ENCODE data around the gene OPCML. TPM values are rescaled to one million over a fixed set of nuclear protein-coding genes. Genes with fewer than 3 reads are reported as not detected.

OPCML gene
- total and polyA plus RNA-seq, 2 donors = 0.06 to 2.3 TPM

DNA sequence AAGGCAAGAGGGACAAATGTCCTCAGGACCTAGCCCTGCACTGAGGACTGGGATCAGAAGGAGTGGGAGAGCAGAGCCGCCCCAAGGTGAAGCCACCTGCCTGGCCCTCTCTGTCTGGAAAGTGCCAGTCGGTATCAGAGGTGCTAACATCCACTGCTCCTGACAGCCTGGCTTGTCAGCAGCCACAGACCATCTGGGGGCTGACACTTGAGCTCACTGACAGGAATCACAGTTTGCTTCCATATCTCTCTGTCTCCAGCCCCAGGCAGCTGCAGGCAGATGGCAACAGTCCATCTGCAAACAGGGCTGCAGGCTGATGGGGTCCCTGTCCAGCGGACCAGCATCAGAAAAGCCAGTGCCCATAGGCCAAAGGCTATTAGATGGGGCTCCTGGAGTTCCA is 5.5 kb downstream of the OPCML start:
- DNase-seq (ENCODE audit: extremely low spot score) = no peak
- Histone ChIP-seq H3K4me1 (ENCODE audit: insufficient read depth) (no peaks in the 10 kb centered on the region), H3K4me3 (ENCODE audit: low read depth, low read length) (no peak overlapping the region), H3K36me3 (ENCODE audit: insufficient read depth) (no peaks in the 10 kb centered on the region), H3K27ac (ENCODE audit: low read depth) (no peak overlapping the region)
- 62% methylated on average over 3 of the region's 3 CpGs for WGBS

DNA sequence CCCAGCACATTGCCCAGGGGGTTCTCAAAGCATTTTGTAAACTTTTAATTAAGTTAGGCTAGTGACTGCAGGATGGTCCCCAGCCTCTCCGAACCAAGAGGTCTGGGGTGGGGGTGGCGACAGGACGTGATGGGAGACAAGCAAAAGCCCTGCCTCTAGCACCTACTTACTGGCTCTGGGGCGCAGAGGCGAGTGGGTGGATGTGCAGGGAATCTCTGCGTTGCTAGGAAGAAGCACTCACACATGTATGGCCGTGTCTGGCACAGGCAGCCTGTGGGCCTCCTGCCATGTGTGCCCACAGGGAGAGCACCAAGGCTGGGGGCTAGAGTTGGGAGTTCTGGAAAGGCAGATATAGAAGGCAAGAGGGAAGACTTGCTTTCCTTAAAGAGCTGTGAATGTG is 6.3 kb downstream of the OPCML start:
- 75% methylated on average over 7 of the region's 7 CpGs for WGBS
- H3K36me3 ChIP-seq (ENCODE audit: insufficient read depth) = no peaks in the 10 kb centered on the region
- no peak overlapping the region for H3K4me3 ChIP-seq (ENCODE audit: low read depth, low read length)
- DNase-seq (ENCODE audit: extremely low spot score) = no peak
- H3K4me1 ChIP-seq (ENCODE audit: insufficient read depth) = no peaks in the 10 kb centered on the region
- H3K27ac ChIP-seq (ENCODE audit: low read depth) = no peak overlapping the region

DNA sequence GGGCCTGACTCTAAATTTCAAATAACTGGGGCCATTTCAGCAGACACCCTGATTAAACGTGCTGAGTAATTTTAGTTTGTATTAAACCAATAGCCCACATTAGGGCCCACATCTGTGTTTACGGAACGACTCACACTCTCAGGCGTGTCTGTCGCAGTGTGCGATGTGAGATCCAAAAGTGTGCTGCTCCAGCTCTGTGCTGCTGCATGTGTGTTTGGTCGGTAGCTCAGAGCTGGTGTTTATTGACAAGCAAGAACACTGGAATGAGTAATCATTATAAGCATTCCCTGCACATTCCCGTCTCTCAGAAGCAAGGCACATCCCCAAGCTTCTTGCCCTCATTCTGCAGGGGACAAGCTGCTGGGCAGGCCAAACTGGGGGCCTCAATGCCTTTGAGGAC is 7.8 kb downstream of the OPCML start:
- 82% methylated on average over 8 of the region's 8 CpGs for WGBS
- Histone ChIP-seq H3K4me3 (ENCODE audit: low read depth, low read length) (no peak overlapping the region), H3K4me1 (ENCODE audit: insufficient read depth) (no peaks in the 10 kb centered on the region), H3K27ac (ENCODE audit: low read depth) (no peak overlapping the region), H3K36me3 (ENCODE audit: insufficient read depth) (no peaks in the 10 kb centered on the region)
- DNase-seq (ENCODE audit: extremely low spot score) = no peak

DNA sequence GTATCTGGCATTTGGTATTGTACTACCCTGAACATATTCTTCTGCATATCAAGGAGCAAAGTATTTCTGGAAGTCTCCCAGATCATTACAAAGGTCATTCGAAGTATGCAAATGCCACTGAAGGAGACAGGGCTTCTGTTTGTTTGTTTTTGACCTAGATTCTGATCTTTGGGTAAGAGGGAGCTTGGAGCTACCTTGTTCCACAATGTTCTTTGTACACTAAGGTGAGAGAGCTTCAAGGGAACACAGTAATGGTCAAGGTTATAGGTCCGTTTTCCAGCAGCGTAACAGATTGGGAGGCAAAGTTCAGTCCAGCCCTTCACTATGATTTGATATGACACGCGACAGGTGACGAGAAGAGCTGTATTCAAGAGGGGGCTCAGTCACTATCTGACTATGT is 10.0 kb downstream of the OPCML start:
- no peak overlapping the region for H3K27ac ChIP-seq (ENCODE audit: low read depth)
- no peak overlapping the region for H3K4me3 ChIP-seq (ENCODE audit: low read depth, low read length)
- WGBS = 89% methylated on average over 6 of the region's 6 CpGs
- DNase-seq (ENCODE audit: extremely low spot score) = no peak
- H3K36me3 ChIP-seq (ENCODE audit: insufficient read depth) = no peaks in the 10 kb centered on the region
- no peaks in the 10 kb centered on the region for H3K4me1 ChIP-seq (ENCODE audit: insufficient read depth)

DNA sequence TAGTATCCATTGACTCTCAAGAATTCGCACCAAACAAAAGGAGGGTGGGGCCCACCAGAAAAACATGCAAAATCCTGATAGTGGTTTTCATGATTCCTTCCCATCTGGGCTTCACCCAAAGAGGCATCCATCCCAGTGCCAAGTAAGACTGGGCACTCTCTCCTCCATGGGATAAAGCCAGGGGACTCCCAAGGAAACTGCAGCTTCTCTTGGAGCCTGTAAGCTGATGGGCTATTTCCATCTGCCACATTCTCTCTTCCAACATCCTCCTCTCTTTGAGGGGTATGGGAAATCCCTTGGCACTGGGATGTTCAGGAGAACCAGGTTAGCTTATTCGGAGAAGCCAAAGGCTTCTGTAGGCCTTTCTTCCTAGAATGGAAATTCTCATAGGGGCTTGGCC is 10.8 kb downstream of the OPCML start:
- no peak for DNase-seq (ENCODE audit: extremely low spot score)
- H3K4me1 ChIP-seq (ENCODE audit: insufficient read depth) = no peaks in the 10 kb centered on the region
- no peak overlapping the region for H3K4me3 ChIP-seq (ENCODE audit: low read depth, low read length)
- H3K27ac ChIP-seq (ENCODE audit: low read depth) = no peak overlapping the region
- no peaks in the 10 kb centered on the region for H3K36me3 ChIP-seq (ENCODE audit: insufficient read depth)
- 93% methylated on average over 2 of the region's 2 CpGs for WGBS

DNA sequence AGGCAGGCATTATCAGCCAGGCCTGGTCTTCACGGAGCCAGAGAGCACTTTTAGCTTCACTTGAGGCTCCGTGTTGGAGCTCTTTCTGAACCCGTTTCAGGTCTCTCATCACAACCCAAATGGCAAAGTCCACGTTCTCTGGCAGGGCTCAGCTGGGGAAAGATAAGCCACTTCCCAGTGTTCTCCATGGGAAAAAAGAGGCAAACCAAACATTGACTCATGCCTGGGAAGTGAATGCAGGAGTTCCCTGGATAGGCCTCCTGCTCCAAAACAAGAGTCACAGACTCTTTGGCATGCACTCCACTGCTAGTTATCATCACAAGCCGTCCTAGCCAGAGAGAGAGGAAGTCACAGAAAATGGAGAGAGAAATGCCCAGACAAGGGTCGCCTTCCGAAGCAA is 11.6 kb downstream of the OPCML start:
- H3K4me3 ChIP-seq (ENCODE audit: low read depth, low read length) = no peak overlapping the region
- no peaks in the 10 kb centered on the region for H3K4me1 ChIP-seq (ENCODE audit: insufficient read depth)
- DNase-seq (ENCODE audit: extremely low spot score) = no peak
- 62% methylated on average over 7 of the region's 7 CpGs for WGBS
- H3K36me3 ChIP-seq (ENCODE audit: insufficient read depth) = no peaks in the 10 kb centered on the region
- no peak overlapping the region for H3K27ac ChIP-seq (ENCODE audit: low read depth)

DNA sequence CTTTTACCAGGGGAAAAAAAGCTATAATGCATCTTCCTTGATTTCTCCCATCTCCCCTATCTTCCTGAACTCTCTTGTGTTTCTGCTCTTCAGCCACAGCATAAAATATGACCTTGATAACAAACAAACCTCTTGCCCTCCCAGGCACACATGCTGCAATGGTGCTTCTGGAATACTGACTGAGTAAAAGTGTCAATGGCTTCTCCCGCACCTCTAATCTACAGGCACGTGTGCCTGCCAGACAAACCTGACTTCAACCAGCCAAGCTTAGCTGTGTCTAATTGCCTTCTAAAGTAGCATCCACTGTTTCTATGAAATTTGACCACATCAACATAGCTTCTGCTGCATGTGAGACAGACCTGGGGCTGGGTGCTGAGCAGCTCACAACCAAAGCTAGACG is 12.7 kb downstream of the OPCML start:
- WGBS = 52% methylated on average over 3 of the region's 3 CpGs
- Histone ChIP-seq H3K4me1 (ENCODE audit: insufficient read depth) (no peaks in the 10 kb centered on the region), H3K4me3 (ENCODE audit: low read depth, low read length) (no peak overlapping the region), H3K36me3 (ENCODE audit: insufficient read depth) (no peaks in the 10 kb centered on the region), H3K27ac (ENCODE audit: low read depth) (no peak overlapping the region)
- no peak for DNase-seq (ENCODE audit: extremely low spot score)

DNA sequence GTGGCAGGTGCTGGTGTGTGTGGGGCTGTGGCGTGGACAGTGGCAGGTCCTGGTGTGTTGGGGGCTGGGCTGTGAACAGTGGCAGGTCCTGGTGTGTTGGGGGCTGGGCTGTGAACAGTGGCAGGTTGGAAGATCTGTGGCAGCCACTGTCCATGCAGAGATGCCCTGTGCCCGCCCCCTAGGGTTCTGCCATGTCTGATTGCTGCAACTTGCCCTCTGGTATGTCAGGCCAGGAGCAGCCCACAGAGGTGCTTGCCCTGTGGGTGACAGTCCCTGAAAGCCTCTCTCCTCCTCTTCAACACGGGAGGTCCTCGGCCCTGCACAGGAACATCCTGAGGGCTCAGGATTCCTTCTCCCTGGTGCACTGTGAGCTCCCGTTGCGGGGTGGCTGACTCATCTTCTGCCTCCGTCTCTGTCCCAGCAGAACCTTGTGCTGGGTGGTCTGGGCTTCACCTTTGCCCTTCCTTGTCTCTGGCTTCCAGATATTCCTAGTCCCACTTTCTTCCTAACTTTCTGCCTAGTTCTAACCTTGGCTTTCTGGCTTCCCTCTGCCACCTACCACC is 13.5 kb downstream of the OPCML start:
- no peak overlapping the region for H3K4me3 ChIP-seq (ENCODE audit: low read depth, low read length)
- WGBS = 49% methylated on average over 7 of the region's 7 CpGs
- no peaks in the 10 kb centered on the region for H3K4me1 ChIP-seq (ENCODE audit: insufficient read depth)
- DNase-seq (ENCODE audit: extremely low spot score) = no peak
- H3K27ac ChIP-seq (ENCODE audit: low read depth) = no peak overlapping the region
- H3K36me3 ChIP-seq (ENCODE audit: insufficient read depth) = no peaks in the 10 kb centered on the region

DNA sequence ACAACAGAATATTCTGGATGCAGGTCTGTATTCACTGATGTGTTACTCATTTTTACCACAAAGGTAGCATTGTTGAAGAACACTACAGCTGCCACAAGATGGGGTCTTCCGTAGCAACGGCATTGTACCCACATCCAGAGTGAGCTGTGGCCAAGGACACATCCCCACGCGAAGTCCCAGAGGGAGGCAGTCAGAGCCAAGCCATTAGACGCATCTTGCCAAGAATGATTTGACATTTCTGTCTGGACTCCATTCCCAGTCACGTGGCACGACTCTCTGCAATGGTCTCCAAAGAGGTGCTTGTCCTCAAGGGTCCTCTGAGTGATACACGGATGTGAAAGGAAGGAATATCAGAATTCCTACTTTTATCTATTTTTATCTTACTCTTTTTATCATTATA is 15.5 kb downstream of the OPCML start:
- no peak for DNase-seq (ENCODE audit: extremely low spot score)
- Histone ChIP-seq H3K36me3 (ENCODE audit: insufficient read depth) (no peaks in the 10 kb centered on the region), H3K27ac (ENCODE audit: low read depth) (no peak overlapping the region), H3K4me3 (ENCODE audit: low read depth, low read length) (no peak overlapping the region), H3K4me1 (ENCODE audit: insufficient read depth) (no peaks in the 10 kb centered on the region)
- WGBS = 72% methylated on average over 8 of the region's 8 CpGs

DNA sequence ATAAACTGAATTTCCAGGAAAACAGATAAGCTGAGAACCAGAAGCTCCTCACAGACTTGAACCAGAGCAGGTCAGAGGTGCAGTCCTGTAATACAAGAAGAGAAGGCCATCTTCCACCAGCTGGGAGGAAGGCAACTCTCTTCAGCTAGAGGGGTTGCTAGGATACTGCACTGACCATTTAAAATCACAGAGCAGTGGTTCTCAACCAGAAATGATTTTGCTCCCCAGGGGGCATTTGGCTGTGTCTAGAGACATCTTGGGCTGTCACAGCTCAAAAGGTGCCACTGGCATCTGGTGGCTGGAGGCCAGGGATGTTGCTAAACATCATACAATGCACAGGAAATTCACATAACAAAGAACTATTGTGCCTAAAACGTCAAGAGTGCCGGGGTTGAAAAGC is 17.2 kb downstream of the OPCML start:
- 48% methylated on average over 2 of the region's 2 CpGs for WGBS
- Histone ChIP-seq H3K4me3 (ENCODE audit: low read depth, low read length) (no peak overlapping the region), H3K36me3 (ENCODE audit: insufficient read depth) (no peaks in the 10 kb centered on the region), H3K4me1 (ENCODE audit: insufficient read depth) (no peaks in the 10 kb centered on the region), H3K27ac (ENCODE audit: low read depth) (no peak overlapping the region)
- DNase-seq (ENCODE audit: extremely low spot score) = no peak

DNA sequence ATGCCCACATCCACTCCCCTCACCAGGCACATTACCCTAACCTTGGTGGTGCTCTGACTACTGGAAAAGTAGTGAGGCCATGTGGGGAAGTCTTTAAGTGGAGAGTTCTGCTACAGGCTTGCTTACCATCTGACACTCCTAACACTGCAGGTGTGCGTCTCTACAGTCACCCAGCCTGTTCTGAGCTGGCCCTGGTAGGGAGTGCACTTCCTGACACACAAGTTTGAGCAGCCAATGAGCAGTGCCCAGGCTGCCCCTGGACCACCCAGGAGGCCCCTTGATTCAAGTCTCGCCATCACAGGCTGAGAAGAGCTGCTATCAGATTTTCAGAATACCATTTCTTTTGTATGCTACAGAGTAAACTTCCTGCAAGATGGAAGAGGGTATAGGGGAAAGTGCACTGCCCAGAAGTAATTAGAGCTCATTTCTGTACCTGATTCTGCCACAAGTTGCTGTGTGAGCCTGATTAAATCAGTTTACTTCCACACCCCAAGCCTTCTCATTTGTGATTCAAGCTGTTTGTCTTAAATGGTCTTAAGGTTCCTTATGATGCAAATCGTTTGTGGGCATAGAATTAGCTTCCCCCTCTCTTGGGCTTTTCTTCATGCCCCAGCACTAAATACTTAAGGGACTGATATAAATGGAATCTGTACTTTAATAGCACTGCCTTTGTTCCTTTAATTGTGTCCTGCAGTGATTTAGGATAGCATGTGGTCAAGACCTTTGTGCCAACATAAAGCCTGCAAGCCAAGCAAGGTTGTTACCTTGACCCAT is 22.2 kb downstream of the OPCML start:
- H3K27ac ChIP-seq (ENCODE audit: low read depth) = no peak overlapping the region
- H3K4me1 ChIP-seq (ENCODE audit: insufficient read depth) = no peaks in the 10 kb centered on the region
- no peak for DNase-seq (ENCODE audit: extremely low spot score)
- 43% methylated on average over 3 of the region's 3 CpGs for WGBS
- H3K4me3 ChIP-seq (ENCODE audit: low read depth, low read length) = no peak overlapping the region
- H3K36me3 ChIP-seq (ENCODE audit: insufficient read depth) = no peaks in the 10 kb centered on the region

DNA sequence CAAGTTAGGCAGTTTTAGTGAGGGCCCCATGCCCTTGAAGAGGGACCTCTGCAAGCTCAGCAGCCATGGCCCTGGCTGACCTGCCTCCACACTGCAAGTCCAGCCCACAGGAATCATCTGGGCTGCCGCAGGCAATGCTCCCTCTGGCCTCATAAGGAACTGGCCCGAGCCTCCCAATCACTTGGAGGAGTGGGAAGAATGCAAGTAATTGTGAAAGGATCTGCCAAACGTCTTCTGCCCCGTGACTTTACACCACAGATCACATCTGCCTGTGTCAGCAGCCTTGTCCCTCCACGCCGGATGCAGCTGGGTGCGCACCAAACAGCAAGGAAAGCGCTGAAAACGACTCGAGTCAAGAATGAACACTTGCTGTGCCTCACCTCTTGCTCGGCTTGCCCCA is 23.8 kb downstream of the OPCML start:
- 64% methylated on average over 11 of the region's 11 CpGs for WGBS
- DNase-seq (ENCODE audit: extremely low spot score) = no peak
- no peaks in the 10 kb centered on the region for H3K36me3 ChIP-seq (ENCODE audit: insufficient read depth)

DNA sequence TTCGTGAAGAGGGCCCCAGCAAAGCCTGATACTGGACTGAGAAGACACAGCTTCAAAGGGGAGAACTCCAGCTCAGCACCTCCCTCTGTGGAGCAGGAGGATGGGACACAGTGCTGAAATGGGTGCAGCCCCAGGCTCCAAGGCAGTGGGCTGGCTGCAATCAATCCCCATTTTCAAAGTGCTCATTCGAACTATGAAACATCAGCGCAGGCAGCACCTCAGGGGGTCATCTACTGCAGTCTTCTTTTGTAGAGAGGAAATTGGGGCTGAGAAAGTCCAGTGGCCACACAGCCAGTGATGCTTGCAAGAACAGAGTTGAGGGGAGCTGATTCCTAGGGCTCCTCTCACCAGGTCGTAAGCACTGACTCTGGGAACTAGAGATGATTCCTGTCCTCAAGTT is 25.1 kb downstream of the OPCML start:
- Histone ChIP-seq H3K4me3 (ENCODE audit: low read depth, low read length) (no peak overlapping the region), H3K27ac (ENCODE audit: low read depth) (no peak overlapping the region), H3K36me3 (ENCODE audit: insufficient read depth) (no peaks in the 10 kb centered on the region), H3K4me1 (ENCODE audit: insufficient read depth) (no peaks in the 10 kb centered on the region)
- WGBS = 88% methylated on average over 4 of the region's 4 CpGs
- no peak for DNase-seq (ENCODE audit: extremely low spot score)

More for the DNA sequence above, 23.8 kb downstream of the OPCML start:
- Histone ChIP-seq H3K4me3 (ENCODE audit: low read depth, low read length) (no peak overlapping the region), H3K4me1 (ENCODE audit: insufficient read depth) (no peaks in the 10 kb centered on the region), H3K27ac (ENCODE audit: low read depth) (no peak overlapping the region)

DNA sequence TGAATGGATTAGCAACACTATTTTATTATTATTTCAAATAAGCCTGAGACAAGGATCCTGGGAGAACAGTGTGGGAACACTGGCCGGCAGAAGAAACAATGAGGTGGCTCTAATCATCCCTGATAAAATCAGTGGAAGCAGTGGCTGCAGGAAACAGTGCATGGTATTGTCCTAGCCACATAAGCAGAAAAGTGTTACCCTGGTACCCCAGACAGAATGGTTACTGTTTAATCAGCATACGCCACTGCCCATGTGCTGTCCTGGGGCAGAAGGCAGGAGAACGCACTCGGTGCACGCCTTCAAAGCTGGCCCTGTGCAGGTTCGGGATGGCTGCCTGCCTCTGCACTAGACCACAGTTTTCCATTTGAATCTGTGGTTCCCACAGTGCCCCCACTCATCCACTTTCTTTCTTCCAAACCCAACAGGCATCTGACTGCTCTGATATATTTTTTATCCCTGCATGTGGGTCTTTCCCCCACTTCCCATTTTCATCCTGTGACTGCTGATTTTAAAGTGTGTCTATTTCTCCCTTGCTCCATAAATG is 25.7 kb downstream of the OPCML start:
- Histone ChIP-seq H3K27ac (ENCODE audit: low read depth) (no peak overlapping the region), H3K4me1 (ENCODE audit: insufficient read depth) (no peaks in the 10 kb centered on the region), H3K4me3 (ENCODE audit: low read depth, low read length) (no peak overlapping the region), H3K36me3 (ENCODE audit: insufficient read depth) (no peaks in the 10 kb centered on the region)
- WGBS = 64% methylated on average over 6 of the region's 6 CpGs
- no peak for DNase-seq (ENCODE audit: extremely low spot score)
